HG03175 (cell line): Measurements from ENCODE around the gene OR8J3.
"Not testable (repeated sequence)": the region's sequence is repeated elsewhere in the genome, so short reads cannot be mapped to it uniquely, and the experiment has no call there.

Source experiments
- ATAC-seq: cut with Tn5 transposase; IDR thresholded peaks from one replicate; pipeline ENCODE4 v1.9.1; 2021; ENCODE audit warnings: mild to moderate bottlenecking, moderate library complexity; ENCODE audit not compliant: unreplicated experiment

Gene OR8J3, protein sequence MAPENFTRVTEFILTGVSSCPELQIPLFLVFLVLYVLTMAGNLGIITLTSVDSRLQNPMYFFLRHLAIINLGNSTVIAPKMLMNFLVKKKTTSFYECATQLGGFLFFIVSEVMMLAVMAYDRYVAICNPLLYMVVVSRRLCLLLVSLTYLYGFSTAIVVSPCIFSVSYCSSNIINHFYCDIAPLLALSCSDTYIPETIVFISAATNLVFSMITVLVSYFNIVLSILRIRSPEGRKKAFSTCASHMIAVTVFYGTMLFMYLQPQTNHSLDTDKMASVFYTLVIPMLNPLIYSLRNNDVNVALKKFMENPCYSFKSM

DNA sequence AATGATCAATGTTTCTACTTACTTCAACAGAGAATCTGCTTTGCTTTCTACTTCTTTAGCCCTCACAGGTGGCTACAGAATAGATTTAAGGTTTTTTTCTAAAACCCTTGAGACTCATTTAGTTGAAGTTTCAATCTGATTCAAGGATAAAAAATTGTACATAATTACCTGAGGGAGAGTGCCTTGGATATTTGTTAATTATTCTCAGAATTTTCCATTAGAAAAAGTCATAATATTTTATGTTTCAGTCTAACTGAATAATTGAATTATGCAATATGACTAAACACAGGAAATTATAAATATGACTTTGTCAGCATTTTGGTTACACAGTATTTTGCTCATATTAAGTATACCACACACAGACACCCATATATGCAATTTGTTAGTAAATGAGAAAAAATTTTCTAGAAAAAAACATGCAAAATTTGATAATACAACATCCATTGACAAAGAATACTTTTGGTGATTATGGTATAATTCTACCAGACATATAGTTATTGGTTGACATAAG, at the start of gene OR8J3:
Gene OR8J3 (minus strand): TSS at position 51 of the 511 bp plus-strand sequence. CDS start 2,483 bp downstream, outside the sequence.
- ATAC-seq: no peak

DNA sequence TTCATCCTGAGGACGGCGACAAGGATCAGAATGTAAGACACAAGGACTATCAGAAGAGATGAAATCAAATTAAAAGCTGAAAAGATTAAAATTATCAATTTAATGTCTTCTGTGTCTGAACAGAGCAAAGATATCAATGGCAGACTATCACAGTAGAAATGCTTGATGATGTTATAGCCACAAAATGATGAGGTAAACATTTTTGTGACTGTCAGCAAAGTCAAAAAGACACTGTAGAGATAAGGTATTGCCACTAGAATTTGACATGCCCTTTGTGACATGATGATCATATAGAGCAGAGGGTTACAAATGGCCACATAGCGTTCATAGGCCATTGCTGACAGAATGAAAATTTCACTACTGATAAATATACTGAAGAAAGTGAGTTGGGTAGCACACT, 48.6 kb upstream of the OR8J3 start:
- no peak for ATAC-seq

DNA sequence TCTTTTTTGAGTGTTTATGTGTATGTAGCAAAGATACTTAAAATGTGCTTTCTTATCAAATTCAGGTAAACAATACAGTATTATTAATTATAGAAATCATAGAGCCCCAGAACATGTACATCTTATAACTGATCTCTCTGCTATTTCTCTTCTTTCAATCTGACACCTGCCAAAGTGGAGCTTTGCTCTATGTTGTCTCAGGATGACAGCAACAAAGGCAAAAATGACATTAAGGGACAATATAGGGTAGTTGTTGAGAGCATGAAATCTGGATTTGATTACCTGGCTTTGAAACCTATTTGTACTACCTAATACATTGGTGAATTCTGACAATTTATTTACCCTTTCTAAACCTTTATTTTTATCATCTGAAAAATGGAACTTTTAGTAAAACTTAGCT, 43.5 kb upstream of the OR8J3 start:
- no peak for ATAC-seq

DNA sequence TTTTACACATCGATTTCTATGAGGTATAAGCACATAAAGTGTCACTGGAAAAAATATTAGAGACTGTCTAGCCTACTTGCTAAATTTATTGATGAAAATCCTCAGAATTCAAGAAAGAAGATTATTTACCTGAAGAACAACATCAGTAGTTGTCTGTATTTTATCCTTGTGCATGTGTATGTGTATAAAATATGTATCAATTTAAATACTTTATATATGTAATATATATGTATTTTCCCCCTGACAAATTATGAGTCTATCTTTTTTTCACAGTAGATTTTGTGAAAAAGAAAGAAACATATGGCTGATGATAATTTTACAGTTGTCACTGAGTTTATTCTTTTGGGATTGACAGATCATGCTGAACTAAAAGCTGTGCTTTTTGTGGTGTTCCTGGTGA, 36.3 kb upstream of the OR8J3 start, which contains the start of gene OR5J2:
Gene OR5J2 (plus strand): TSS at position 301 of the 400 bp plus-strand sequence. CDS start 0 bp downstream, at position 301.
- ATAC-seq: no peak

DNA sequence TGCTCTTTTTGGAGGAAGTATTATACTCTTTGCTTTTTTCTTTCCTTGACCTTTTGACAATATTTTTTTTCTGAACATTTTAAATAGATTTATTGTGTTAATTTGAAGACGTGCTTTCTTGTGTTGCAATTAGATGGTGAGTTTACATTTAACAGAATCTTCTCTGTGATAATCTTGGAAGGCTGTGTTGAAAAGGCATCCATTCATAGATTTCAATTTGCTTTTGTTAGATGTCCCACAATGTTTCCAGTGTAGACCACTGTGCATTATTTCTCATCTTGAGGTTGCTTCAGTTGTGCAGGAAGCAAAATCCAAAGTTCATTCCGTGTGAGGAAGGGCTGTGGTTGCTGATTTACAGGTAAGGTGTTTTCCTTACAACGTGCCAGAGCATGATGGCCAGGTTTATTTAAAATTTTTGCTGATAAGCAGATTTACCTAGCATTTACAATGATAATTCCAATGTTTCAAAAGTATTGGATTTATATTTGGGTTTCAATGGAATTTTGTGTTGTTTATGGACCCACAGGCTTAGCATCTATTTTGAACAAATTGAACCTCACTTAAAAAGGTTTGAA, 32.3 kb upstream of the OR8J3 start:
- no peak for ATAC-seq

DNA sequence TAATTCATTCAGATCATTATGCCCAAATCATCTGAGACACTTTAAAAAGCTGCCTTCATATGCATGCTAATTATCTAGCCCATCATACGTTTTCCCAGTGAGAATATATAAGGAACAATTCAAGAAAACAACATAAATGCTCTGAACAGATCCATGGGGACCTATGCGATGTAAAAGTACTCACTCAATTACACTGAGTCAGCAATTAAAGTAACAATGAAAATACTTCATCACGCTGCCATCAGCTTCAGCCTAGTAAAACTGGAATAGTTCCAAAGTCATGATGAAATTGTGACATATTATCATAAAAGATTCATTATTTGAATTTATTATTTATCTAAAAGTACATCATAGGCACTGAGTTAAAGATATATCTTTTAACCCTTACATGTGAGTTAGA, 23.8 kb upstream of the OR8J3 start:
- ATAC-seq: no peak

DNA sequence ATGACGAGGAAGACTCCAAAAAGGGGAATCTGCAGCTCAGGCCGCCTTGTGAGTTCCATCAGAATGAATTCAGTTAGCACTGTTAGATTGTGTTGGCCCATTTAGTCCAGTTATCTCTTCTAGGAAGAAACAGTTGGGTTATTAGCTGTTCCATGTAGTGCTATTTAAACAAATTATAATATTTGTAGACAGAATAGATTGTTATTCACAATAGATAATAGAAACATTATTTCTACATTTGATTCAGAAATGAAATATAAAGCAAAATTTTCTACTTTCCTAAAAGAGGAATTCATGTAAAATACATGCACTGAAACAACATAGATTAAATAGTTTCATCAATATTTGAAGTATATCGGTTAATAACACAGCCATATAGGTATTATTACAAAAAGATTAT, 20.2 kb upstream of the OR8J3 start, which contains the start of gene OR8K5:
Gene OR8K5 (minus strand): TSS at position 101 of the 400 bp plus-strand sequence. CDS start 0 bp downstream, at position 101.
- no peak for ATAC-seq

DNA sequence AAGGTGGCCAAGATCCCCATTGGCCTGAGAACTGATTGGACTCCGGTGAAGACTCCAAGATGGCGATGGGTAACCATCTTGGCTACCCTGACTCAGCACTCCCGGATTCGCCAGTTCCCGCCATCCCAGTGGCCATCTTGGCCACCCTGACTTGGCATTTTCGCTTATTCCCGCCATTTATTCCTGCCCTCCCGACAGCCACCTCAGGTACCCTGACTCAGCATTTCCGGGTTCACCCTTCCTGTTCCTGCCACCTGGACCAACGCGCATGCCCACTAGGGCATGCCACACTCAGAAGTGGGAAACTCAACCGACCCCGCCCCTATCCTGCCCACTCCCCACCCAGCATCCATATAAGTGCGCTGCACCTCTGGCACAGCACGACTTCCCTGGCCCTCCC, 12.3 kb upstream of the OR8J3 start:
- ATAC-seq: no peak

DNA sequence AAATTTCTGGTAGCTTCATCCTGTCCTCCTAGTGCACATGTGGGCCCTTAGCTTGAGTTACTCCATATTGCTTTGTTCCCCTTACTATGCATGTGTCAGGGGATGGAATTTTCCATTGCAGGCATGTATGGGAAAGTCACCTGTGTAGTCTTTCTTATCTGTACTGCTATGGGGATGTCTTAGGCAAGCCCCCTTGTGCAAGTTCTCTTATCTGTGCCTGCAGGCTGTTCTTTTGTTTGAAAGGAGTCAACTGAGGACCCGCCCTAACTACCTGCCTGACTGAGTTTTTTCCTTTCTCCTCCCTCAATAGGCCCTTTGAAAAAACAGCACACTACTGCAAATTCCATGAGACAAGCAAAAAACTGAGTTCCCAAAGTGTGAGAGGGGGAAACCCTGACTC, 11.4 kb upstream of the OR8J3 start:
- no peak for ATAC-seq

DNA sequence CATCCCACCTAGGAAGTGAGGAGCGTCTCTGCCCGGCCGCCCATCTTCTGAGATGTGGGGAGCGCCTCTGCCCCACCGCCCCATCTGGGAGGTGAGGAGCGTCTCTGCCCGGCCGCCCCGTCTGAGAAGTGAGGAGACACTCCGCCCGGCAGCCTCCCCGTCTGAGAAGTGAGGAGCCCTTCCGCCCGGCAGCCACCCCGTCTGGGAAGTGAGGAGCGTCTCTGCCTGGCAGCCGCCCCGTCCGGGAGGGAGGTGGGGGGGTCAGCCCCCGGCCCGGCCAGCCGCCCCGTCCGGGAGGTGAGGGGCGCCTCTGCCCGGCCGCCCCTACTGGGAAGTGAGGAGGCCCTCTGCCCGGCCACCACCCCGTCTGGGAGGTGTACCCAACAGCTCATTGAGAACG, 3.7 kb upstream of the OR8J3 start:
- ATAC-seq: not testable (repeated sequence)

DNA sequence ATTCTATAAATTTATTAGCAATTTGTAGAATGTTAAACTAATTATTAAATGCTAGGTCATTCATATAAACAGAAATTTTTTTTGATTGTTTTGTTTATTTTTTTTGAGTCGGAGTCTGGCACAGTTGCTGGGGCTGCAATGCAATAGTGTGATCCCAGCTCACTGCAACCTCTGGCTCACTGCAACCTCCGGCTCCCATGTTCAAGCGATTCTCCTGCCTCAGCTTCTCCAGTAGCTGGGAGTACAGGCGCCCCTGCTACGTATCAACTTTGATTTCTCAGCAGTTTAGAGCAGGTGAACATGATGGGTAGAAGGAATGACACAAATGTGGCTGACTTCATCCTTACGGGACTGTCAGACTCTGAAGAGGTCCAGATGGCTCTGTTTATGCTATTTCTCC, 17.9 kb downstream of the OR8J3 start, which contains the start of gene OR8H3:
Gene OR8H3 (plus strand): TSS at position 301 of the 400 bp plus-strand sequence. CDS start 0 bp downstream, at position 301.
- ATAC-seq: no peak

DNA sequence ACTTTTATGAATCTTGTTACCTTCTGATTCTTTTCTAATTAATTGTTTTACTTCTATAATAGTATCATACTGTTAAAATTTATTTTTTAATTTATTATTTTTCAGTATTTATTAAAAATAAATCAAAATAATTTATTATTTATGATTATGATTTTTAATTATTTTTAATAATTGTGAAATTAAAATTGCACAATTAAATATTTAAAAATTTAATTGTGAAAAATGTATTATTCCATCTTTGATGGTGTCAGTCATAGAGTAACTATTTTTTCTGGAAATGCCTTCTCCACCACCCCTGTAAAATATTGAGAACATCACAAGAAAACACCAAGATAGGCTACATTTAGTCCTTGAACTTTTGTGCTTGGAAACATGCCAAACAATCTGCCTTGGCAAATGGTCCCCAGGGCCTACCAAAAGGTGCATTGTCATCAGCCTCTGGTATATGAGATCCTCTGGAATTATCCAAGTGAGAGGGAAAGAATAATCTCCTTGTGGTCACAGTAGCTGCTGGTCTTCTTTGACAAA, 36.7 kb downstream of the OR8J3 start, which contains the start of gene OR8H2:
Gene OR8H2 (plus strand): TSS at position 478 of the 528 bp plus-strand sequence. CDS start 1,356 bp downstream, outside the sequence.
- no peak for ATAC-seq

DNA sequence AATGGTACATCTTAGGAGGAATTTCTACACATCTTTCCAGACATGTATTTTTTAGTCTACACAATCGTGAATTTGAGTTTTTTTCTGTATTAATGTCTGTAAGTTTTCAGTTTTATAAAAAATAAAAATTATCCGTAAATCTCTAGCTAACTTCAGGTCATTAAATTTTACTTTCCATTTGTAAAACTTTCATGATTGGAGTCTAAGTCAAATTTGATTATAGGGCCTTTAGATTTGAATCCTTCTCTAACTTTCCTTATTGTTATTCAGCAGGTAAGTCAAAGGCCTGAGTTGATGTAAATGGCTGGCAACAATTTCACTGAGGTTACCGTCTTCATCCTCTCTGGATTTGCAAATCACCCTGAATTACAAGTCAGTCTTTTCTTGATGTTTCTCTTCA, 47.0 kb downstream of the OR8J3 start, which contains the start of gene OR8I2:
Gene OR8I2 (plus strand): TSS at position 301 of the 400 bp plus-strand sequence. CDS start 0 bp downstream, at position 301.
- no peak for ATAC-seq

DNA sequence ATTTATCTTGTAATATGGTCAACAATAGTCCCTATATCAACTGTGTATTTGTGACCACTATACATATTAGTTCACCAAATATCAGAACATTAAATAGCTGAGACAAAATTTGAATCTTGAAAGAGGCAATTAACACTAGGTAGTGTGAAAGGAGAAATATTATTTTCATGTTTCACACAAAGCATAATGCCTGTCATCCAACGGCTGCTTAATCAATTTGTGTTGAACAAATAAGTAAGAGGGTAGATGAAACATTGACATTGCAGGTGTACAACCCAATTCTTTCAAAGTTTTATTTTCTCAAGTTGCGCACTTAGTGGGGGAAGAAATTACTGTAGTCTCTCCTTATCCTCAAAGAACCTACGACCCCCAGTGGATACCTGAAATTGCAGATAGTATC, 50.3 kb downstream of the OR8J3 start:
- ATAC-seq: no peak
